HepG2 (cell line): ENCODE measurements around the gene RPS6KB2. TPM values are rescaled to one million over a fixed set of nuclear protein-coding genes. Genes with fewer than 3 reads are reported as not detected.

Source experiments
- ATAC-seq: fragments of 200-7000 bp; cut with Tn5 transposase; 3 replicates; pipeline ENCODE4 v1.9.1; 2020; ENCODE audit warnings: mild to moderate bottlenecking, moderate library complexity
- BruUV-seq: library from RNA; stranded (reverse); fragments of 400-500 nt; replicated peaks from 2 replicates; lab custom pipeline; 2021; lab: Mats Ljungman, UMichigan
- CTCF ChIA-PET: fragments of 300-600 bp; formaldehyde crosslinking; extraction: SDS; loops from one replicate; lab custom pipeline; 2021; ENCODE audit warnings: low total read pairs, inconsistent platforms, low intra/inter-chr PET ratio; lab: Yijun Ruan, JAX
- POLR2A ChIA-PET: fragments of 350-600 bp; sonication (Branson Sonifier 250); formaldehyde crosslinking; loops from one replicate; lab custom pipeline; 2020; ENCODE audit warnings: antibody characterized with exemption, inconsistent platforms; lab: Yijun Ruan, JAX
- DNase-seq: peaks from one replicate; pipeline ENCODE4 v3.0.0-alpha.2; 2015; ENCODE audit warnings: low spot score
- FAIRE-seq: peaks from 3 replicates; lab custom pipeline; 2011; peaks lifted over from hg19 to GRCh38; lab: Jason Lieb, UNC
- H2AFZ ChIP-seq: one replicate; pipeline ENCODE4 v1.6.1; 2011; ENCODE audit warnings: low read length, inconsistent platforms
- H3K27ac ChIP-seq: fragments of 300-600 bp; 3 replicates; pipeline ENCODE4 v1.8.0; 2011; ENCODE audit warnings: mixed run types, mild to moderate bottlenecking, mixed read lengths, low read length, inconsistent platforms; ENCODE audit not compliant: insufficient read depth; ENCODE audit errors: extremely low read length
- H3K27me3 ChIP-seq, 2 experiments: fragments of 200-600 bp in 1 of 2; 2 replicates in 1 of 2; 3 replicates in 1 of 2; pipeline versions ENCODE4 v1.6.0 to v1.8.0; 2011; ENCODE audit warnings: low read length in 2 of 2, mild to moderate bottlenecking in 2 of 2, moderate library complexity in 2 of 2, inconsistent platforms in 1 of 2; ENCODE audit not compliant: insufficient read depth in 2 of 2, control insufficient read depth in 1 of 2
- H3K36me3 ChIP-seq, 2 experiments: fragments of 200-600 bp in 1 of 2; replicated peaks in 1 of 2; 2 replicates in 1 of 2; 3 replicates in 1 of 2; pipeline versions ENCODE4 v1.5.1 to v1.8.0; 2011; ENCODE audit warnings: low read length in 2 of 2, inconsistent platforms in 1 of 2; ENCODE audit not compliant: insufficient read depth in 2 of 2, control insufficient read depth in 1 of 2
- H3K4me1 ChIP-seq: 2 replicates; pipeline ENCODE4 v1.5.1; 2012; ENCODE audit warnings: low read length, inconsistent platforms; ENCODE audit not compliant: insufficient read depth
- H3K4me2 ChIP-seq: 2 replicates; pipeline ENCODE4 v1.6.0; 2011; ENCODE audit warnings: low read depth, low read length, inconsistent platforms
- H3K4me3 ChIP-seq, 3 experiments: fragments of 200-600 bp in 1 of 3; sonication (generic), shearing (Covaris generic) in 1 of 3; replicated peaks in 1 of 3; 2 replicates each; pipeline ENCODE4 v1.5.1; 2011 to 2016; ENCODE audit warnings: low read length in 3 of 3, inconsistent platforms in 2 of 3, low read depth in 2 of 3, mild to moderate bottlenecking in 2 of 3, control low read depth in 1 of 3, mixed read lengths in 1 of 3; ENCODE audit not compliant: insufficient read depth in 1 of 3
- H3K79me2 ChIP-seq: one replicate; pipeline ENCODE4 v1.6.1; 2011; ENCODE audit warnings: low read length, inconsistent platforms; ENCODE audit not compliant: insufficient read depth
- H3K9ac ChIP-seq: 2 replicates; pipeline ENCODE4 v1.6.0; 2011; ENCODE audit warnings: mild to moderate bottlenecking, low read depth, low read length, inconsistent platforms; ENCODE audit not compliant: insufficient read depth
- H3K9me3 ChIP-seq: 2 replicates; pipeline ENCODE4 v1.5.1; 2012; ENCODE audit warnings: mild to moderate bottlenecking, low read length
- H4K20me1 ChIP-seq: 2 replicates; pipeline ENCODE4 v1.6.0; 2011; ENCODE audit warnings: inconsistent platforms, mild to moderate bottlenecking, low read length, moderate library complexity; ENCODE audit not compliant: insufficient read depth
- CBFB ChIP-seq: sonication (generic); formaldehyde crosslinking; IDR thresholded peaks from 2 replicates; pipeline ENCODE4 v1.4.0; 2020; ENCODE audit warnings: missing genetic modification reagents
- CEBPG ChIP-seq: IDR thresholded peaks from 2 replicates; pipeline ENCODE4 v1.6.1; 2016
- CENPT ChIP-seq: sonication (generic); formaldehyde crosslinking; IDR thresholded peaks from 2 replicates; pipeline ENCODE4 v1.8.0; 2022; ENCODE audit warnings: low read depth, mild to moderate bottlenecking, moderate library complexity, missing genetic modification reagents
- CHCHD3 ChIP-seq: sonication (generic); formaldehyde crosslinking; IDR thresholded peaks from 2 replicates; pipeline ENCODE4 v1.8.0; 2022; ENCODE audit warnings: mild to moderate bottlenecking, missing genetic modification reagents, moderate library complexity
- CSRNP2 ChIP-seq: sonication (generic); formaldehyde crosslinking; conservative IDR thresholded peaks from 2 replicates; pipeline ENCODE4 v1.8.0; 2022; ENCODE audit warnings: low read depth, missing genetic modification reagents
- HNRNPH1 ChIP-seq: fragments of 200-400 bp; formaldehyde crosslinking; optimal IDR thresholded peaks from 2 replicates; pipeline ENCODE3; 2017; ENCODE audit warnings: mild to moderate bottlenecking, low read depth, low read length
- HNRNPUL1 ChIP-seq: fragments of 200-400 bp; formaldehyde crosslinking; IDR thresholded peaks from 2 replicates; pipeline ENCODE4 v1.6.1; 2017; ENCODE audit warnings: low read depth, mild to moderate bottlenecking, low read length, moderate library complexity
- ZBTB43 ChIP-seq: sonication (generic); formaldehyde crosslinking; conservative IDR thresholded peaks from 2 replicates; pipeline ENCODE4 v1.4.0; 2020; ENCODE audit warnings: missing genetic modification reagents
- ZFP36L2 ChIP-seq: sonication (generic); formaldehyde crosslinking; IDR thresholded peaks from 2 replicates; pipeline ENCODE4 v1.4.0; 2020; ENCODE audit warnings: missing genetic modification reagents
- ZNF34 ChIP-seq: sonication (generic); formaldehyde crosslinking; IDR thresholded peaks from 2 replicates; pipeline ENCODE4 v1.4.0; 2020; ENCODE audit warnings: mild to moderate bottlenecking, missing genetic modification reagents, borderline replicate concordance
- ZNF44 ChIP-seq: sonication (generic); formaldehyde crosslinking; IDR thresholded peaks from 2 replicates; pipeline ENCODE4 v1.5.1; 2020; ENCODE audit warnings: mild to moderate bottlenecking, missing genetic modification reagents
- ZNF703 ChIP-seq: sonication (generic); formaldehyde crosslinking; IDR thresholded peaks from 2 replicates; pipeline ENCODE4 v1.5.1; 2020; ENCODE audit warnings: missing genetic modification reagents, mild to moderate bottlenecking, moderate library complexity, borderline replicate concordance
- ZNF781 ChIP-seq: sonication (generic); formaldehyde crosslinking; IDR thresholded peaks from 2 replicates; pipeline ENCODE4 v1.5.1; 2020; ENCODE audit warnings: borderline replicate concordance, mild to moderate bottlenecking, missing genetic modification reagents; ENCODE audit errors: not compliant biosample characterization
- ZNF784 ChIP-seq: sonication (generic); formaldehyde crosslinking; IDR thresholded peaks from 2 replicates; pipeline ENCODE4 v1.5.1; 2020; ENCODE audit warnings: missing genetic modification reagents, mild to moderate bottlenecking, borderline replicate concordance
- WGBS: methylation state at CpG from one replicate; pipeline ENCODE4 v1.1.6; 2017; ENCODE audit warnings: low lambda C conversion rate; 5-methylcytosine and 5-hydroxymethylcytosine counted together
- in situ Hi-C: cut with HindIII; loops from 2 replicates; pipeline ENCODE4 v1.10.0; 2017; ENCODE audit warnings: low pct_unique_long_range_greater_than_20kb; ENCODE audit not compliant: extremely low pct_ligation_motif_present
- intact Hi-C: fragments of 100-400 bp; cut with micrococcal nuclease; formaldehyde crosslinking; loops from one replicate; pipeline ENCODE4 v1.10.0; 2022; ENCODE audit not compliant: unreplicated experiment
- polyA plus RNA-seq, 8 experiments: library from polyadenylated mRNA; depleted of rRNA in 3 of 8; stranded (reverse) in 7 of 8; unstranded in 1 of 8; fragments of >200 nt; fragmentation: Illumina TruSeq in 4 of 8; extraction: Trizol in 4 of 8; gene quantifications; 2 replicates each; pipeline versions ENCODE4 v1.2.1 to v1.2.3, GENCODE V29; 2011 to 2016; ENCODE audit warnings: low read depth in 4 of 8, missing spikeins in 1 of 8, mixed read lengths in 1 of 8; ENCODE audit not compliant: insufficient read depth in 1 of 8
- total RNA-seq, 5 experiments: library from RNA; depleted of rRNA; stranded (reverse); fragments of >200 nt; fragmentation: Illumina TruSeq; extraction: Trizol; gene quantifications; 2 replicates each; pipeline ENCODE4 v1.2.3, GENCODE V29; 2016; ENCODE audit warnings: low read depth in 1 of 5

Gene RPS6KB2
- total and polyA plus RNA-seq, 2 of the 13 experiments (the other 11 are each of a cell fraction or from before 2014, with no cell fraction given) = 52.9 to 54.8 TPM

GRCh38 chr11:67408437-67409200 is 19.7 kb upstream of the RPS6KB2 start:
- DNase-seq = no peak
- no TSS peak for BruUV-seq
- WGBS = 15% methylated on average over 7 of the region's 18 CpGs
- Histone ChIP-seq H4K20me1 (no peaks in the 10 kb centered on the region), H3K4me2 (no peak overlapping the region), H3K36me3 (no peaks in the 10 kb centered on the region), H3K27ac (no peak overlapping the region), H3K4me3 (no peak overlapping the region), H3K79me2 (no peaks in the 10 kb centered on the region), H3K9me3 (no peaks in the 10 kb centered on the region), H3K27me3 (peaks cover 3 to 34% of the 10 kb centered on the region in 2 experiments; a peak in 4 of 5 replicates), H2AFZ (no peak overlapping the region), H3K4me1 (peaks cover 71% of the 10 kb centered on the region), H3K9ac (no peak overlapping the region)
- no peak for TF ChIP-seq HNRNPUL1
- in situ Hi-C loops = no loop called here
- no peak for FAIRE-seq
- POLR2A ChIA-PET = interaction anchor here (2.2 kb wide), 1 partner anchor 12 kb away, joined by 8 read pairs; no protein-coding TSS in a partner anchor
- intact Hi-C loops = no loop called here
- CTCF ChIA-PET = no interaction called here
- ATAC-seq = no peak

- Histone ChIP-seq H2AFZ (no peak overlapping the region), H4K20me1 (no peaks in the 10 kb centered on the region), H3K36me3 (no peaks in the 10 kb centered on the region), H3K9me3 (no peaks in the 10 kb centered on the region), H3K9ac (no peak overlapping the region), H3K4me1 (peaks cover 65% of the 10 kb centered on the region), H3K79me2 (no peaks in the 10 kb centered on the region), H3K27ac (no peak overlapping the region), H3K27me3 (peaks cover 3 to 34% of the 10 kb centered on the region in 2 experiments; a peak in 4 of 5 replicates), H3K4me3 (no peak overlapping the region), H3K4me2 (no peak overlapping the region)
- POLR2A ChIA-PET = no interaction called here
- BruUV-seq = no TSS peak
- intact Hi-C loops = no loop called here
- DNase-seq (no peak), ATAC-seq (no peak), FAIRE-seq (no peak)
- CTCF ChIA-PET = no interaction called here
- in situ Hi-C loops = no loop called here
- WGBS = 65% methylated on average over 10 of the region's 24 CpGs
- no peak for TF ChIP-seq ZNF34 (CRISPR knock-in tag)
- no peak for TF ChIP-seq CHCHD3 (CRISPR knock-in tag)
- TF ChIP-seq CENPT (CRISPR knock-in tag) = no peak
- TF ChIP-seq ZBTB43 (CRISPR knock-in tag) = no peak
- TF ChIP-seq ZNF784 (CRISPR knock-in tag) = no peak
- TF ChIP-seq ZNF781 (CRISPR knock-in tag) = no peak
- no peak for TF ChIP-seq ZNF44 (CRISPR knock-in tag)
- no peak for TF ChIP-seq CEBPG (CRISPR knock-in tag)
- no peak for TF ChIP-seq CBFB (CRISPR knock-in tag)
- no peak for TF ChIP-seq ZNF703 (CRISPR knock-in tag)
- no peak for TF ChIP-seq CSRNP2
- TF ChIP-seq ZFP36L2 (CRISPR knock-in tag) = no peak
- no peak for TF ChIP-seq HNRNPH1
These were observed 19.0 kb upstream of the RPS6KB2 start for GRCh38 chr11:67409261-67409666.
